Measurements from ENCODE around the gene MCCC1. TPM values are rescaled to one million over a fixed set of nuclear protein-coding genes. Genes with fewer than 3 reads are reported as not detected.

MCCC1 gene
- total RNA-seq, 1 experiment from 2014 or later: 52.6 TPM

DNA sequence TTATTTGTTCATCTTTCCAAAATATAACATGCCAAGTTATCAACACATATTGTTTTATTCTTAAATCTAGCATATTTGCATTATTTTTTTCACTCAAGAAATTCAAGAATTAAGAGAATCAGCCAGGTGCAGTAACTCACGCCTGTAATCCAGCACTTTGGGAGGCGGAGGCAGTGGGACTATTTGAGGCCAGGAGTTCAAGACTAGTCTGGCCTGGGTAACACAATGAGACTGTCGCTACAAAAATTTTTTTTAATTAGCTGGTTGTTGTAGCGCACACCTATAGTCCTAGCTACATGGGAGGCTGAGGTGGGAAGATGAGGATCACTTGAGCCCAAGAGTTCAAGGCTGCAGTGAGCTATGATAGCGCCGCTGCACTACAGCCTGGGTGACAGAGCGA, 129.4 kb downstream of the MCCC1 start:
- Histone ChIP-seq H3K27ac (peak overlapping the region; percentile 70), H3K4me1 (replicated peaks; ENCODE audit: insufficient read depth) (peaks cover 32% of the 10 kb centered on the region), H3K9me3 (ENCODE audit: insufficient read depth, low read depth) (no peaks in the 10 kb centered on the region), H3F3A (ENCODE audit: insufficient read depth, low read depth) (peaks cover 18% of the 10 kb centered on the region; the same call in 1 of the 2 replicates), H3K4me2 (peak overlapping the region; percentile 4), H3K36me3 (ENCODE audit: low read depth) (no peaks in the 10 kb centered on the region), H3K9me2 (ENCODE audit: insufficient read depth) (no peaks in the 10 kb centered on the region), H3K27me3 (ENCODE audit: insufficient read depth, low read depth) (no peaks in the 10 kb centered on the region), H2AFZ (no peak overlapping the region), H4K20me1 (ENCODE audit: insufficient read depth) (peaks cover 7% of the 10 kb centered on the region; the same call in 1 of the 2 replicates), H3K4me3 (no peak overlapping the region), H3K79me2 (ENCODE audit: low read depth) (peaks cover 95% of the 10 kb centered on the region)
- intact Hi-C loops (cut with micrococcal nuclease; ENCODE audit: unreplicated experiment): no loop called here
- no peak for TF ChIP-seq EZH2 (IDR thresholded peaks at IDR 0.05; ENCODE audit: low read depth)
- TF ChIP-seq, protein P1, sequence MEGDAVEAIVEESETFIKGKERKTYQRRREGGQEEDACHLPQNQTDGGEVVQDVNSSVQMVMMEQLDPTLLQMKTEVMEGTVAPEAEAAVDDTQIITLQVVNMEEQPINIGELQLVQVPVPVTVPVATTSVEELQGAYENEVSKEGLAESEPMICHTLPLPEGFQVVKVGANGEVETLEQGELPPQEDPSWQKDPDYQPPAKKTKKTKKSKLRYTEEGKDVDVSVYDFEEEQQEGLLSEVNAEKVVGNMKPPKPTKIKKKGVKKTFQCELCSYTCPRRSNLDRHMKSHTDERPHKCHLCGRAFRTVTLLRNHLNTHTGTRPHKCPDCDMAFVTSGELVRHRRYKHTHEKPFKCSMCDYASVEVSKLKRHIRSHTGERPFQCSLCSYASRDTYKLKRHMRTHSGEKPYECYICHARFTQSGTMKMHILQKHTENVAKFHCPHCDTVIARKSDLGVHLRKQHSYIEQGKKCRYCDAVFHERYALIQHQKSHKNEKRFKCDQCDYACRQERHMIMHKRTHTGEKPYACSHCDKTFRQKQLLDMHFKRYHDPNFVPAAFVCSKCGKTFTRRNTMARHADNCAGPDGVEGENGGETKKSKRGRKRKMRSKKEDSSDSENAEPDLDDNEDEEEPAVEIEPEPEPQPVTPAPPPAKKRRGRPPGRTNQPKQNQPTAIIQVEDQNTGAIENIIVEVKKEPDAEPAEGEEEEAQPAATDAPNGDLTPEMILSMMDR (conservative IDR thresholded peaks at IDR 0.05): no peak
- CTCF ChIA-PET: no interaction called here
- POLR2A ChIA-PET (ENCODE audit: unreplicated experiment): interaction anchor here (0.6 kb wide), 1 partner anchor 12 kb away, joined by 3 read pairs; no protein-coding TSS in a partner anchor
- BruUV-seq (replicated peaks): no TSS peak
- DNase-seq: no peak

DNA sequence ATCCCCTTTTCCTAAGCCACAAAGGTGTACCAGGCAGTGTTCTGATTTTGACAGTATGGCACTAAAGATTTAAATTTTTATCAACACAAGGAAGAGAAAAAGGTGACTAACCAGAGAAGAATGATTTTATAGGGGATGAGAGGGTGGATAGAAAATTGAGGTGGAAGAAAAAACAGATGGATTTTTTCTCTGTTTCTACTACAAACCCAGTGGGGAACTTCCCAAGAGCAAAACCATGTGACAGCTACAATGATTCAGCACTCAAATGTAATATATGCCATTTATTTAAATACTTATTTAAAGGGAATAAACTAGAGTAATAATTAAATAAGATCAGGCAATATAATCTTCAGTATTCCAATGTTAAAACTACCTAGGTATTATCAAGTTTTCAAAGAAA, 130.0 kb downstream of the MCCC1 start:
- CTCF ChIA-PET: no interaction called here
- no peak overlapping the region for H3K4me3 ChIP-seq
- H3K4me1 ChIP-seq (replicated peaks; ENCODE audit: insufficient read depth): peaks cover 32% of the 10 kb centered on the region
- peaks cover 89% of the 10 kb centered on the region for H3K79me2 ChIP-seq (ENCODE audit: low read depth)
- no peaks in the 10 kb centered on the region for H3K27me3 ChIP-seq (ENCODE audit: insufficient read depth, low read depth)
- peak in 1 of 2 experiments; percentile 70 for DNase-seq
- BruUV-seq (replicated peaks): no TSS peak
- POLR2A ChIA-PET (ENCODE audit: unreplicated experiment): interaction anchor here (0.5 kb wide), 1 partner anchor 9 kb away, joined by 3 read pairs; no protein-coding TSS in a partner anchor
- H3K9me2 ChIP-seq (ENCODE audit: insufficient read depth): no peaks in the 10 kb centered on the region
- peak overlapping the region; percentile 70 for H3K27ac ChIP-seq
- peaks cover under 1% of the 10 kb centered on the region; the same call in 1 of the 2 replicates for H3K36me3 ChIP-seq (ENCODE audit: low read depth)
- no peaks in the 10 kb centered on the region for H3K9me3 ChIP-seq (ENCODE audit: insufficient read depth, low read depth)
- TF ChIP-seq, protein P1 (conservative IDR thresholded peaks at IDR 0.05): no peak
- TF ChIP-seq EZH2 (IDR thresholded peaks at IDR 0.05; ENCODE audit: low read depth): no peak
- peak overlapping the region; percentile 4 for H3K4me2 ChIP-seq
- peaks cover 16% of the 10 kb centered on the region; the same call in 1 of the 2 replicates for H3F3A ChIP-seq (ENCODE audit: insufficient read depth, low read depth)
- H2AFZ ChIP-seq: no peak overlapping the region
- intact Hi-C loops (cut with micrococcal nuclease; ENCODE audit: unreplicated experiment): no loop called here
- H4K20me1 ChIP-seq (ENCODE audit: insufficient read depth): peaks cover 7% of the 10 kb centered on the region; the same call in 1 of the 2 replicates

- Histone ChIP-seq H3F3A (ENCODE audit: insufficient read depth, low read depth) (peaks cover 16% of the 10 kb centered on the region; the same call in 1 of the 2 replicates), H3K27ac (peak overlapping the region; percentile 6; the same call in 1 of the 2 replicates), H3K27me3 (ENCODE audit: insufficient read depth, low read depth) (no peaks in the 10 kb centered on the region), H3K9me2 (ENCODE audit: insufficient read depth) (no peaks in the 10 kb centered on the region), H3K36me3 (ENCODE audit: low read depth) (peaks cover 11% of the 10 kb centered on the region; the same call in 1 of the 2 replicates), H3K4me3 (no peak overlapping the region), H3K4me1 (replicated peaks; ENCODE audit: insufficient read depth) (peaks cover 32% of the 10 kb centered on the region), H3K9me3 (ENCODE audit: insufficient read depth, low read depth) (no peaks in the 10 kb centered on the region), H3K4me2 (no peak overlapping the region), H4K20me1 (ENCODE audit: insufficient read depth) (peaks cover 14% of the 10 kb centered on the region; the same call in 1 of the 2 replicates), H2AFZ (no peak overlapping the region), H3K79me2 (ENCODE audit: low read depth) (peaks cover 72% of the 10 kb centered on the region)
- CTCF ChIA-PET: no interaction called here
- TF ChIP-seq, protein P1 (conservative IDR thresholded peaks at IDR 0.05): no peak
- TF ChIP-seq EZH2 (IDR thresholded peaks at IDR 0.05; ENCODE audit: low read depth): no peak
- POLR2A ChIA-PET (ENCODE audit: unreplicated experiment): no interaction called here
- DNase-seq: no peak
- no TSS peak for BruUV-seq (replicated peaks)
- intact Hi-C loops (cut with micrococcal nuclease; ENCODE audit: unreplicated experiment): no loop called here
Observed at GRCh38 chr3:182967218-182968204, 131.8 kb downstream of the MCCC1 start.

All from PC-9 (cell line).